PC-9 (cell line): Measurements from ENCODE around the gene SPHKAP. TPM values are rescaled to one million over a fixed set of nuclear protein-coding genes. Genes with fewer than 3 reads are reported as not detected.
"Not testable (repeated sequence)": the region's sequence is repeated elsewhere in the genome, so short reads cannot be mapped to it uniquely, and the experiment has no call there.

Source experiments
- BruUV-seq: library from RNA; stranded (reverse); fragments of 400-500 nt; replicated peaks from 2 replicates; lab custom pipeline; 2021; lab: Mats Ljungman, UMichigan
- CTCF ChIA-PET: fragments of 300-600 bp; sonication (Branson Sonifier 250); formaldehyde crosslinking; loops from one replicate; lab custom pipeline; 2022; ENCODE audit warnings: antibody characterized with exemption; lab: Charles Lee
- POLR2A ChIA-PET: fragments of 300-600 bp; sonication (Branson Sonifier 250); formaldehyde crosslinking; loops from one replicate; lab custom pipeline; 2022; ENCODE audit warnings: antibody characterized with exemption; ENCODE audit not compliant: unreplicated experiment; lab: Charles Lee
- DNase-seq, 2 experiments: peaks; one replicate each; pipeline versions ENCODE4 v3.0.0 to v3.0.0-alpha.2; 2015 to 2022; ENCODE audit warnings: mixed read lengths in 1 of 2
- H2AFZ ChIP-seq: fragments of 200-600 bp; sonication (generic); 2 replicates; pipeline ENCODE4 v1.8.1; 2017; ENCODE audit warnings: antibody characterized with exemption
- H3F3A ChIP-seq: fragments of 200-600 bp; sonication (generic); 2 replicates; pipeline ENCODE4 v1.8.1; 2017; ENCODE audit warnings: antibody characterized with exemption, mild to moderate bottlenecking, low read depth; ENCODE audit not compliant: insufficient read depth
- H3K27ac ChIP-seq: fragments of 200-600 bp; sonication (generic); 2 replicates; pipeline ENCODE4 v1.6.1; 2016; ENCODE audit warnings: mixed run types
- H3K27me3 ChIP-seq: fragments of 200-600 bp; sonication (generic); 2 replicates; pipeline ENCODE4 v1.6.1; 2016; ENCODE audit warnings: low read depth, mixed run types; ENCODE audit not compliant: insufficient read depth
- H3K36me3 ChIP-seq: fragments of 200-600 bp; sonication (generic); 2 replicates; pipeline ENCODE4 v1.6.1; 2016; ENCODE audit warnings: low read depth, mixed run types
- H3K4me1 ChIP-seq: fragments of 200-600 bp; sonication (generic); replicated peaks from 2 replicates; pipeline ENCODE4 v1.6.1; 2016; ENCODE audit warnings: mixed run types; ENCODE audit not compliant: insufficient read depth
- H3K4me2 ChIP-seq: fragments of 200-600 bp; sonication (generic); 2 replicates; pipeline ENCODE4 v1.6.1; 2017; ENCODE audit warnings: mixed run types
- H3K4me3 ChIP-seq: fragments of 200-600 bp; sonication (generic); 2 replicates; pipeline ENCODE4 v1.6.1; 2016; ENCODE audit warnings: mixed run types
- H3K79me2 ChIP-seq: fragments of 200-600 bp; sonication (generic); 2 replicates; pipeline ENCODE4 v1.6.1; 2017; ENCODE audit warnings: low read depth, mixed run types
- H3K9me2 ChIP-seq: fragments of 200-600 bp; sonication (generic); 2 replicates; pipeline ENCODE4 v1.8.1; 2017; ENCODE audit warnings: mild to moderate bottlenecking; ENCODE audit not compliant: insufficient read depth
- H3K9me3 ChIP-seq: fragments of 200-600 bp; sonication (generic); 2 replicates; pipeline ENCODE4 v1.8.1; 2016; ENCODE audit warnings: low read depth; ENCODE audit not compliant: insufficient read depth
- H4K20me1 ChIP-seq: fragments of 200-600 bp; sonication (generic); 2 replicates; pipeline ENCODE4 v1.8.1; 2017; ENCODE audit not compliant: insufficient read depth
- EZH2 ChIP-seq: fragments of 200-600 bp; sonication (generic); IDR thresholded peaks from 2 replicates; pipeline ENCODE4 v1.8.0; 2017; ENCODE audit warnings: antibody characterized with exemption, low read depth
- intact Hi-C: fragments of 100-400 bp; cut with micrococcal nuclease; formaldehyde crosslinking; loops from one replicate; pipeline ENCODE4 v1.10.0; 2022; ENCODE audit not compliant: unreplicated experiment
- total RNA-seq: library from RNA; stranded (reverse); gene quantifications from 2 replicates; pipeline ENCODE4 v1.2.3, GENCODE V29; 2021
- TF ChIP-seq, protein P1 (sequence below): fragments of 200-600 bp; sonication (generic); conservative IDR thresholded peaks from 2 replicates; pipeline ENCODE4 v1.6.1; 2017; ENCODE audit warnings: mixed run types, antibody characterized with exemption, mild to moderate bottlenecking, moderate library complexity

The SPHKAP gene
- total RNA-seq, 1 experiment from 2014 or later, result not detected

DNA sequence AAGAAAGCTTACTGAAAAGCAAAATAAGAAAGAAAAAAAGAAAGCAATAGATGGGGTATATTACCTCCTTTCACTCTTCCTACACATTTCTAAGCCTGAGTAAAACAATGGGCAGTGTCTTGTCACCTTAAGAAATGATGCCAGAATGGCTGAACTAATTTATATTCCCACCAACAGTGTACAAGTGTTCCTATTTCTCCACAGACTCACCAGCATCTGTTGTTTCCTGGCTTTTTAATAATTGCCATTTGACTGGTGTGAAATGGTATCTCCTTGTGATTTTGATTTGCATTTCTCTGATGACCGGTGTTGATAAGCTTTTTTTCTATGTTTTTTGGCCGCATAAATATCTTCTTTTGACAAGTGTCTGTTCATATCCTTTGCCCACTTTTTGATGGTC, 98.4 kb downstream of the SPHKAP start:
- ChIA-PET POLR2A (no interaction called here), CTCF (no interaction called here)
- Histone ChIP-seq H3K27ac (no peak overlapping the region), H3K9me2 (no peaks in the 10 kb centered on the region), H3K27me3 (no peaks in the 10 kb centered on the region), H3F3A (no peaks in the 10 kb centered on the region), H2AFZ (0 out of 2 replicates have a peak overlapping the region, but pooled peaks have one; percentile 27), H3K4me2 (no peak overlapping the region), H3K4me1 (0 out of 2 replicates have a peak, but pooled peaks cover 5% of the 10 kb centered on the region), H3K4me3 (no peak overlapping the region), H4K20me1 (no peaks in the 10 kb centered on the region), H3K79me2 (no peaks in the 10 kb centered on the region), H3K9me3 (no peaks in the 10 kb centered on the region), H3K36me3 (no peaks in the 10 kb centered on the region)
- TF ChIP-seq, protein P1, sequence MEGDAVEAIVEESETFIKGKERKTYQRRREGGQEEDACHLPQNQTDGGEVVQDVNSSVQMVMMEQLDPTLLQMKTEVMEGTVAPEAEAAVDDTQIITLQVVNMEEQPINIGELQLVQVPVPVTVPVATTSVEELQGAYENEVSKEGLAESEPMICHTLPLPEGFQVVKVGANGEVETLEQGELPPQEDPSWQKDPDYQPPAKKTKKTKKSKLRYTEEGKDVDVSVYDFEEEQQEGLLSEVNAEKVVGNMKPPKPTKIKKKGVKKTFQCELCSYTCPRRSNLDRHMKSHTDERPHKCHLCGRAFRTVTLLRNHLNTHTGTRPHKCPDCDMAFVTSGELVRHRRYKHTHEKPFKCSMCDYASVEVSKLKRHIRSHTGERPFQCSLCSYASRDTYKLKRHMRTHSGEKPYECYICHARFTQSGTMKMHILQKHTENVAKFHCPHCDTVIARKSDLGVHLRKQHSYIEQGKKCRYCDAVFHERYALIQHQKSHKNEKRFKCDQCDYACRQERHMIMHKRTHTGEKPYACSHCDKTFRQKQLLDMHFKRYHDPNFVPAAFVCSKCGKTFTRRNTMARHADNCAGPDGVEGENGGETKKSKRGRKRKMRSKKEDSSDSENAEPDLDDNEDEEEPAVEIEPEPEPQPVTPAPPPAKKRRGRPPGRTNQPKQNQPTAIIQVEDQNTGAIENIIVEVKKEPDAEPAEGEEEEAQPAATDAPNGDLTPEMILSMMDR, result no peak
- no peak for TF ChIP-seq EZH2
- no TSS peak for BruUV-seq
- no peak for DNase-seq
- intact Hi-C loops, result no loop called here

DNA sequence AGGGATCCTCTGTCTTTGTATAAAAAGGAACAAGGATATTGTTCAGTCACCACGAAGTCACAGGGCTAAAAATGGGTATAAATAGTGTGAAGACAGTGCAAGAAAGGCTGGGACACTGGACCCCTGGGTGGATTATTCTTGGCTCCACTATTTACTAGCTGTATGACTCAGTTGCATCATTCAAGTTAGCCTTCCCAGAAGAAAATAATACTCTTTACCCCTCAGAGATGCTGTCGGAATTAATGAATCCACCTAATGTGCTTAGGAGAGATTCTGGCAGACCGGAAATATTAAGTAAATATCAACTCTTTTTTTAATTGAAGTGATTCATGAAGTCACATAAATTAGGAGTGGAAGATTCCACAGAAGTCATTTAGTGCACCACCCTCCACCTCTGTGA, 98.9 kb downstream of the SPHKAP start:
- Histone ChIP-seq H4K20me1 (no peaks in the 10 kb centered on the region), H3K9me2 (no peaks in the 10 kb centered on the region), H3K36me3 (no peaks in the 10 kb centered on the region), H3K9me3 (no peaks in the 10 kb centered on the region), H3K4me3 (no peak overlapping the region), H2AFZ (0 out of 2 replicates have a peak overlapping the region, but pooled peaks have one; percentile 33), H3K79me2 (no peaks in the 10 kb centered on the region), H3K27ac (no peak overlapping the region), H3K4me1 (0 out of 2 replicates have a peak, but pooled peaks cover 5% of the 10 kb centered on the region), H3K4me2 (no peak overlapping the region), H3K27me3 (no peaks in the 10 kb centered on the region), H3F3A (no peaks in the 10 kb centered on the region)
- no peak for DNase-seq
- no peak for TF ChIP-seq EZH2
- TF ChIP-seq, protein P1, result no peak
- ChIA-PET POLR2A (no interaction called here), CTCF (no interaction called here)
- intact Hi-C loops, result no loop called here
- no TSS peak for BruUV-seq

DNA sequence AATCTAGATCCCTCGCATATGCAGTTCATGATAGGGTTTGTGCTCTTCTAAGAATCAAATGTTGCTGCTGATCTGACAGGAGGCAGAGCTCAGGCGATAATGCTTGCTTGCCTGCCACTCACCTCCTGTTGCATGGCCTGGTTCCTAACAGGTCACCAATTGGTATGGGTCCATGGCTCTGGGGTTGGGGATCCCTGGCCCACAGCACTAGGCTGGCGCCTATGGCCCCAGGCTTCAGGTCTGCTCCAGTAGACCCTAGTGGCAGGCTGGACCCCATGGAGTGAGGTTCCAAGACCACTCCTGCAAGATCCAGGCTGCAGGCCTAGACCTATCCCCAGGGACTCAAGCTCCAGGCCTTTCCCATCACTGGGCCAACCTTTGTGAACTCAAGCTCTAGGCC, 102.3 kb downstream of the SPHKAP start:
- Histone ChIP-seq H3K36me3 (no peaks in the 10 kb centered on the region), H2AFZ (no peak overlapping the region), H3K4me2 (no peak overlapping the region), H4K20me1 (no peaks in the 10 kb centered on the region), H3K9me3 (no peaks in the 10 kb centered on the region), H3K27ac (no peak overlapping the region), H3K9me2 (no peaks in the 10 kb centered on the region), H3K4me3 (no peak overlapping the region), H3F3A (no peaks in the 10 kb centered on the region), H3K4me1 (0 out of 2 replicates have a peak, but pooled peaks cover 5% of the 10 kb centered on the region), H3K27me3 (no peaks in the 10 kb centered on the region), H3K79me2 (no peaks in the 10 kb centered on the region)
- DNase-seq, result no peak
- intact Hi-C loops, result no loop called here
- ChIA-PET CTCF (no interaction called here), POLR2A (no interaction called here)
- no TSS peak for BruUV-seq
- TF ChIP-seq, protein P1, result no peak
- no peak for TF ChIP-seq EZH2

DNA sequence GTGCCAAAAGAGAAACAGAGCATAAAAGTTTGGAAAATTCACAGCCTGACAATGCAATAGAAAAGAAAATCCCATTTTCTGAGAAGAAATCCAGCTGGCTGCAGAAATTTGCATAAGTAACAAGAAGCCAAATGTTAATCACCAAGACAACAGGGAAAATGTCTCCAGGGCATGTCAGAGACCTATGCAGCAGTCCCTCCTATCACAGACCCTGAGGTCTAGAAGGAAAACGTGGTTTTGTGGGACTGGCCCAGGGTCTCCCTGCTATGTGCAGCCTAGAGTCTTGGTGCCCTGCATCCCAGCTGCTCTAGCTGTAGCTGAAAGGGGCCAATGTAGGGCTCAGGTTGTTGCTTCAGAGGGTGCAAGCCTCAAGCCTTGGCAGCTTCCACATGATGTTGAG, 104.8 kb downstream of the SPHKAP start:
- H3K79me2 ChIP-seq, H3K4me2 ChIP-seq, BruUV-seq, H3K27me3 ChIP-seq, H3K9me2 ChIP-seq, intact Hi-C loops, H3K4me3 ChIP-seq, CTCF ChIA-PET, POLR2A ChIA-PET, H3F3A ChIP-seq, H4K20me1 ChIP-seq, H3K9me3 ChIP-seq, H3K4me1 ChIP-seq, H3K27ac ChIP-seq, DNase-seq, H3K36me3 ChIP-seq, H2AFZ ChIP-seq: not testable (repeated sequence)
